Adrenal gland (tissue), 5 donors: Measurements from ENCODE around the gene TFAP2B.

Source experiments
- CTCF ChIP-seq, 6 experiments: fragments of 450-650 bp in 4 of 6; fragments of 200-600 bp in 2 of 6; sonication (generic) in 1 of 6; IDR thresholded peaks; 1 replicate in 5 of 6; 2 replicates in 1 of 6; pipeline versions ENCODE4 v1.5.1 to v1.8.0; 2016 to 2021; ENCODE audit warnings: antibody characterized with exemption in 6 of 6, mild to moderate bottlenecking in 2 of 6, moderate library complexity in 1 of 6
- POLR2A ChIP-seq, 2 donors: fragments of 450-650 bp; IDR thresholded peaks; one replicate each; pipeline ENCODE4 v1.6.1; 2017; ENCODE audit warnings: antibody characterized with exemption in 2 of 2, mild to moderate bottlenecking in 2 of 2, moderate library complexity in 1 of 2
- donor health status: DM: no; HTN: no; CAD: no.

- TF ChIP-seq CTCF (IDR thresholded peaks at IDR 0.05): no peak
- TF ChIP-seq POLR2A (IDR thresholded peaks at IDR 0.05): no peak
These were observed 1.1 kb upstream of the TFAP2B start for GRCh38 chr6:50817646-50817950.
